PC-3 (cell line): ENCODE results near the gene RAD9A. TPM values are rescaled to one million over a fixed set of nuclear protein-coding genes. Genes with fewer than 3 reads are reported as not detected.

Source experiments
- ATAC-seq: fragments of 200-7000 bp; cut with Tn5 transposase; 2 replicates; pipeline ENCODE4 v1.9.1; 2020; ENCODE audit warnings: mild to moderate bottlenecking, moderate library complexity
- BruUV-seq: library from RNA; stranded (reverse); fragments of 400-500 nt; replicated peaks from 2 replicates; lab custom pipeline; 2021; lab: Mats Ljungman, UMichigan
- CTCF ChIA-PET: fragments of 300-600 bp; sonication (Branson Sonifier 250); formaldehyde crosslinking; loops from one replicate; lab custom pipeline; 2022; ENCODE audit warnings: antibody characterized with exemption; lab: Charles Lee
- POLR2A ChIA-PET: fragments of 300-600 bp; sonication (Branson Sonifier 250); formaldehyde crosslinking; loops from one replicate; lab custom pipeline; 2022; ENCODE audit warnings: antibody characterized with exemption; ENCODE audit not compliant: unreplicated experiment; lab: Charles Lee
- DNase-seq: peaks from one replicate; pipeline ENCODE4 v3.0.0-alpha.2; 2015
- H2AFZ ChIP-seq: fragments of 300-600 bp; sonication (generic); 2 replicates; pipeline ENCODE4 v1.6.0; 2016; ENCODE audit warnings: antibody characterized with exemption, low read length
- H3F3A ChIP-seq: fragments of 300-600 bp; sonication (generic); one replicate; pipeline ENCODE4 v1.6.0; 2017; ENCODE audit warnings: antibody characterized with exemption, low read length, control low read depth, mild to moderate bottlenecking; ENCODE audit not compliant: unreplicated experiment
- H3K27ac ChIP-seq: fragments of 300-600 bp; sonication (generic); 2 replicates; pipeline ENCODE4 v1.5.1; 2016; ENCODE audit warnings: mild to moderate bottlenecking, low read length
- H3K27me3 ChIP-seq: fragments of 300-600 bp; sonication (generic); 2 replicates; pipeline ENCODE4 v1.6.1; 2016; ENCODE audit warnings: low read length, mixed read lengths
- H3K36me3 ChIP-seq: fragments of 300-600 bp; sonication (generic); 2 replicates; pipeline ENCODE4 v1.6.1; 2016; ENCODE audit warnings: low read depth, mixed run types, low read length, mixed read lengths
- H3K4me1 ChIP-seq: fragments of 300-600 bp; sonication (generic); 2 replicates; pipeline ENCODE4 v1.5.1; 2016; ENCODE audit warnings: low read length; ENCODE audit not compliant: insufficient read depth
- H3K4me2 ChIP-seq: fragments of 300-600 bp; sonication (generic); 2 replicates; pipeline ENCODE4 v1.6.0; 2016; ENCODE audit warnings: low read length
- H3K4me3 ChIP-seq: fragments of 300-600 bp; sonication (generic); 2 replicates; pipeline ENCODE4 v1.5.1; 2016; ENCODE audit warnings: mild to moderate bottlenecking, low read length, mixed read lengths
- H3K79me2 ChIP-seq: fragments of 300-600 bp; sonication (generic); 2 replicates; pipeline ENCODE4 v1.6.1; 2017; ENCODE audit warnings: low read length, mixed read lengths
- H3K9ac ChIP-seq: fragments of 300-600 bp; sonication (generic); 2 replicates; pipeline ENCODE4 v1.6.0; 2016; ENCODE audit warnings: mild to moderate bottlenecking, low read length
- H3K9me2 ChIP-seq: fragments of 300-600 bp; sonication (generic); replicated peaks from 2 replicates; pipeline ENCODE4 v1.6.1; 2016; ENCODE audit warnings: mixed run types, low read length, mixed read lengths
- H3K9me3 ChIP-seq: fragments of 300-600 bp; sonication (generic); 2 replicates; pipeline ENCODE4 v1.6.1; 2016; ENCODE audit warnings: low read length, mixed read lengths
- H4K20me1 ChIP-seq: fragments of 300-600 bp; sonication (generic); 2 replicates; pipeline ENCODE4 v1.6.1; 2016; ENCODE audit warnings: low read length, mixed read lengths
- EZH2 ChIP-seq: fragments of 300-600 bp; sonication (generic); IDR thresholded peaks from one replicate; pipeline ENCODE4 v1.6.1; 2017; ENCODE audit warnings: antibody characterized with exemption, mild to moderate bottlenecking, low read length; ENCODE audit not compliant: unreplicated experiment
- EZH2phosphoT487 ChIP-seq: fragments of 300-600 bp; sonication (generic); IDR thresholded peaks from 2 replicates; pipeline ENCODE4 v1.6.1; 2018; ENCODE audit warnings: mild to moderate bottlenecking, antibody characterized with exemption, low read length, borderline replicate concordance
- intact Hi-C: fragments of 100-400 bp; cut with micrococcal nuclease; formaldehyde crosslinking; loops from 2 replicates; pipeline ENCODE4 v1.9.0; 2023
- total RNA-seq: library from RNA; depleted of rRNA; stranded (reverse); fragments of >200 nt; gene quantifications from 2 replicates; pipeline ENCODE4 v1.2.3, GENCODE V29; 2014
- TF ChIP-seq, protein P1 (sequence below): fragments of 300-600 bp; sonication (generic); conservative IDR thresholded peaks from 2 replicates; pipeline ENCODE4 v1.5.1; 2017; ENCODE audit warnings: antibody characterized with exemption, low read depth, mild to moderate bottlenecking, low read length

Gene RAD9A
- total RNA-seq, 1 experiment from 2014 or later, result 45.5 TPM

DNA sequence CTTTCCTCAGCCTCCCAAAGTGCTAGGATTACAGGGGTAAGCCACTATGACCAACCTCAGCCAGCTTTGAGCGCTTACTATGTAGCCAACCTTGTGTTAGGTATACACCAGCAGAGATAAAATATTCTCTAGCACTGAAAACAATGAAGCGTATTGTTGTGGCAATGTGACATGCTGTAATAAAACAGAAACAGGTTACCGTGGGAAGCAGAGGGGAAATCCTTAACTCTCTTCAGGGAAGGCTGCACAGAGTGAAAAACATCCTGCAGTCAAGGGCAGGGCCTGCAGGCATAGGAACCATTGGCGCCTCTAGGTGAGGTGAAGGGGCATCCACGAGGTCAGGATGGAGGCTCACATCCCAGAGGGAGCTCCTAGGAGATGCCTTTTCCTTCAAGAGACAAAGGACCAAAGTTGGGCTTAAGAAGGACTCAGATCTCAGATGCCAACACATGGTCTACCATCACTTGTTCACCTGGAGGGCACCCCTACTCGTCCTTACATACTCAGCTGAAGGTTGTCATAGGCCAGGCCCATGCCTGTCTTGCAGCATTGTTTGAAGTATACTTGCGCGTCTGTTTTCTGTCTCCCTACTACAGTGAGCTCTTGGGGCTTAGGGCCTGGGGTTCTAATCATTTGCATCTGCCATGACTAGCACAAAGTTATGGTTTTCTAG lies 46.4 kb upstream of the RAD9A start:
- no peaks in the 10 kb centered on the region for H3K27me3 ChIP-seq
- intact Hi-C loops, result loop anchor here (2.0 kb wide), 1 partner anchor 79 kb away; the partner anchor contains the start of gene GRK2
- peak overlapping the region; percentile 71 for H3K4me2 ChIP-seq
- no peaks in the 10 kb centered on the region for H3K9me3 ChIP-seq
- H3K27ac ChIP-seq, result peak overlapping the region; percentile 95
- no peaks in the 10 kb centered on the region for H3K9me2 ChIP-seq
- H3K36me3 ChIP-seq, result no peaks in the 10 kb centered on the region
- H3K4me1 ChIP-seq, result peaks cover 38% of the 10 kb centered on the region
- H4K20me1 ChIP-seq, result no peaks in the 10 kb centered on the region
- TF ChIP-seq EZH2phosphoT487 (no peak), EZH2 (no peak)
- TF ChIP-seq, protein P1, sequence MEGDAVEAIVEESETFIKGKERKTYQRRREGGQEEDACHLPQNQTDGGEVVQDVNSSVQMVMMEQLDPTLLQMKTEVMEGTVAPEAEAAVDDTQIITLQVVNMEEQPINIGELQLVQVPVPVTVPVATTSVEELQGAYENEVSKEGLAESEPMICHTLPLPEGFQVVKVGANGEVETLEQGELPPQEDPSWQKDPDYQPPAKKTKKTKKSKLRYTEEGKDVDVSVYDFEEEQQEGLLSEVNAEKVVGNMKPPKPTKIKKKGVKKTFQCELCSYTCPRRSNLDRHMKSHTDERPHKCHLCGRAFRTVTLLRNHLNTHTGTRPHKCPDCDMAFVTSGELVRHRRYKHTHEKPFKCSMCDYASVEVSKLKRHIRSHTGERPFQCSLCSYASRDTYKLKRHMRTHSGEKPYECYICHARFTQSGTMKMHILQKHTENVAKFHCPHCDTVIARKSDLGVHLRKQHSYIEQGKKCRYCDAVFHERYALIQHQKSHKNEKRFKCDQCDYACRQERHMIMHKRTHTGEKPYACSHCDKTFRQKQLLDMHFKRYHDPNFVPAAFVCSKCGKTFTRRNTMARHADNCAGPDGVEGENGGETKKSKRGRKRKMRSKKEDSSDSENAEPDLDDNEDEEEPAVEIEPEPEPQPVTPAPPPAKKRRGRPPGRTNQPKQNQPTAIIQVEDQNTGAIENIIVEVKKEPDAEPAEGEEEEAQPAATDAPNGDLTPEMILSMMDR, result no peak
- TSS peak; percentile 37 for BruUV-seq
- H3K4me3 ChIP-seq, result peak overlapping the region; percentile 26; the same call in 1 of the 2 replicates
- POLR2A ChIA-PET, result interaction anchor here (0.6 to 2.1 kb wide), 6 partner anchors 10 to 209 kb away, joined by 3 to 8 read pairs (median 5); partner anchors contain the start of gene RAD9A
- peak overlapping the region; percentile 56 for H2AFZ ChIP-seq
- H3K9ac ChIP-seq, result peak overlapping the region; percentile 80
- no peaks in the 10 kb centered on the region for H3K79me2 ChIP-seq
- ATAC-seq, result peak; percentile 49
- CTCF ChIA-PET, result interaction anchor here (0.6 to 3.0 kb wide), 13 partner anchors 9 to 196 kb away, joined by 3 to 55 read pairs (median 9); partner anchors contain the start of gene PPP1CA
- peak; percentile 74 for DNase-seq
- peaks cover 8% of the 10 kb centered on the region for H3F3A ChIP-seq

DNA sequence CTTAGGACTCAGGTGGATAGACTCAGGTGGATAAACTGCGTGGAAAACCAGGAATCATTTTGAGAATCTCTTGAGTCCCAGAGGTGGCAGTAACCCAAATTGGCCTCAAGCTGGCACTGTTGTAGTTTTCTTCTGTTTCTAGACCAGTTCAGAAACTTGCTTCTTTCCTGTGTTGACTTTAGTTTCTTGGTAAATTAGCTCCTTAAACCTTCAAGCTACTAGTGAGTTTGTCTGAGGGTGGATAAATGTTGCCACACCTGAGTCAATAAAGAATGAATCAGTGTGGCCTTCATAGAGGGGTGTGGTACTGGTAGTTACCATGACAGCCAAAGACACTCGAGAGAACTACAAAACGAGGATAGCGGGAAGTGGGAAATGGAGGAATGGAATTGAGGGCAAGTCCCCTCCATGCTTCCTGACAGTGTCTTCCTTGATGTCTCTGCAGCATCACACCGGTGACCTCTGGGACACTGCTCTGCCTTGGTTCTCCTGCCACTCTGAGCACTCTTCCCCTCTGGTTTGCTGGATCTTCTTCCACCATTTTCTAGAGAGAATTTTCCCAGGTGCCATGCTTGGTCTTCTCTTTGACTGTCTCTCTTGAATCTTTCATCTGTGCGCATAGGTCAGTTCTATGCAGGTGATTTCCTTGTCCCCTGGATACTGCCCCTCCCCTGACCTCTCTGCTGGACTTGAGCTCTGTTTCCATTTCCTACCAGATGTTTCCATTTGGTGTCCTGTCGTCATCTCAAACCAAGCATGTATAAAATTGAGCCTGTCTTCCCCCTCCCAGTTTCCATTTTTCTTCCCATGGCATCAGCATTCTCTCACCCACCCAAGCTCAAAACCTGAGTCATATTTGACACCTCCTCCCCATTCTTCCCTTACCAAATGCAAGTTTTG lies 45.6 kb upstream of the RAD9A start:
- Histone ChIP-seq H4K20me1 (no peaks in the 10 kb centered on the region), H3K4me3 (peak overlapping the region; percentile 26; the same call in 1 of the 2 replicates), H3K9me3 (no peaks in the 10 kb centered on the region), H3K79me2 (no peaks in the 10 kb centered on the region), H3K9me2 (no peaks in the 10 kb centered on the region), H3K9ac (peak overlapping the region; percentile 80), H3K27ac (peak overlapping the region; percentile 95), H3K27me3 (no peaks in the 10 kb centered on the region), H2AFZ (peak overlapping the region; percentile 56), H3K4me2 (peak overlapping the region; percentile 71), H3F3A (peaks cover 8% of the 10 kb centered on the region), H3K4me1 (peaks cover 38% of the 10 kb centered on the region), H3K36me3 (no peaks in the 10 kb centered on the region)
- no TSS peak for BruUV-seq
- ChIA-PET POLR2A (interaction anchor here (0.6 to 2.1 kb wide), 8 partner anchors 10 to 208 kb away, joined by 3 to 8 read pairs (median 4); partner anchors contain the start of gene RAD9A), CTCF (interaction anchor here (0.6 to 3.0 kb wide), 15 partner anchors 8 to 376 kb away, joined by 3 to 55 read pairs (median 5); partner anchors contain the start of genes PPP1CA and RAD9A)
- peak; percentile 92 for ATAC-seq
- peak; percentile 99 for DNase-seq
- intact Hi-C loops, result loop anchor here (1.0 to 2.0 kb wide), 5 partner anchors 8 to 162 kb away; partner anchors contain the start of genes CDK2AP2 and GRK2
- TF ChIP-seq, protein P1, result peak; percentile 99
- no peak for TF ChIP-seq EZH2phosphoT487
- TF ChIP-seq EZH2, result no peak
